ENCODE measurements around the gene NFX1. TPM values are rescaled to one million over a fixed set of nuclear protein-coding genes. Genes with fewer than 3 reads are reported as not detected.
"Not testable (repeated sequence)": the region's sequence is repeated elsewhere in the genome, so short reads cannot be mapped to it uniquely, and the experiment has no call there.

Gene NFX1
- total RNA-seq, 1 experiment from 2014 or later, result 40.0 TPM

GRCh38 chr9:33354651-33355211 is 64.4 kb downstream of the NFX1 start:
- Histone ChIP-seq H3K36me3 (ENCODE audit: insufficient read depth, low read length, poor library complexity, severe bottlenecking) (peaks cover 4% of the 10 kb centered on the region), H3K9me3 (ENCODE audit: low read depth, low read length, poor library complexity, severe bottlenecking) (no peaks in the 10 kb centered on the region), H3K27ac (ENCODE audit: low read depth, low read length, poor library complexity, severe bottlenecking) (no peak overlapping the region), H3K27me3 (replicated peaks; ENCODE audit: insufficient read depth, low read depth, low read length, poor library complexity) (no peaks in the 10 kb centered on the region), H3K4me3 (ENCODE audit: low read depth, low read length, poor library complexity, severe bottlenecking) (no peak overlapping the region), H3K4me1 (ENCODE audit: insufficient read depth, low read length, poor library complexity, severe bottlenecking) (no peaks in the 10 kb centered on the region)
- no peak for TF ChIP-seq CTCF (conservative IDR thresholded peaks at IDR 0.05; ENCODE audit: low read depth, low read length)
- TF ChIP-seq EZH2 (IDR thresholded peaks at IDR 0.05; ENCODE audit: borderline replicate concordance, low read depth, low read length, poor library complexity, severe bottlenecking), result no peak
- intact Hi-C loops (cut with micrococcal nuclease; ENCODE audit: unreplicated experiment), result no loop called here
- no TSS peak for BruUV-seq (replicated peaks)
- CTCF ChIA-PET, result no interaction called here
- POLR2A ChIA-PET (ENCODE audit: low non-redundant PET), result no interaction called here
- no peak for DNase-seq (ENCODE audit: low spot score)

GRCh38 chr9:33355933-33356332 is 65.6 kb downstream of the NFX1 start:
- H3K4me1 ChIP-seq (ENCODE audit: insufficient read depth, low read length, poor library complexity, severe bottlenecking), result no peaks in the 10 kb centered on the region
- H3K27me3 ChIP-seq (replicated peaks; ENCODE audit: insufficient read depth, low read depth, low read length, poor library complexity), result no peaks in the 10 kb centered on the region
- no peak for DNase-seq (ENCODE audit: low spot score)
- no peak overlapping the region for H3K27ac ChIP-seq (ENCODE audit: low read depth, low read length, poor library complexity, severe bottlenecking)
- H3K9me3 ChIP-seq (ENCODE audit: low read depth, low read length, poor library complexity, severe bottlenecking), result no peaks in the 10 kb centered on the region
- TF ChIP-seq CTCF (conservative IDR thresholded peaks at IDR 0.05; ENCODE audit: low read depth, low read length) (no peak), EZH2 (IDR thresholded peaks at IDR 0.05; ENCODE audit: borderline replicate concordance, low read depth, low read length, poor library complexity, severe bottlenecking) (no peak)
- intact Hi-C loops (cut with micrococcal nuclease; ENCODE audit: unreplicated experiment), result no loop called here
- ChIA-PET POLR2A (ENCODE audit: low non-redundant PET) (no interaction called here), CTCF (no interaction called here)
- no peak overlapping the region for H3K4me3 ChIP-seq (ENCODE audit: low read depth, low read length, poor library complexity, severe bottlenecking)
- BruUV-seq (replicated peaks), result no TSS peak
- peaks cover 4% of the 10 kb centered on the region for H3K36me3 ChIP-seq (ENCODE audit: insufficient read depth, low read length, poor library complexity, severe bottlenecking)

GRCh38 chr9:33358641-33359040 is 68.3 kb downstream of the NFX1 start:
- H3K36me3 ChIP-seq (ENCODE audit: insufficient read depth, low read length, poor library complexity, severe bottlenecking); intact Hi-C loops (cut with micrococcal nuclease; ENCODE audit: unreplicated experiment); H3K4me3 ChIP-seq (ENCODE audit: low read depth, low read length, poor library complexity, severe bottlenecking); H3K27me3 ChIP-seq (replicated peaks; ENCODE audit: insufficient read depth, low read depth, low read length, poor library complexity); BruUV-seq (replicated peaks); DNase-seq (ENCODE audit: low spot score); H3K27ac ChIP-seq (ENCODE audit: low read depth, low read length, poor library complexity, severe bottlenecking); H3K4me1 ChIP-seq (ENCODE audit: insufficient read depth, low read length, poor library complexity, severe bottlenecking); CTCF ChIA-PET; H3K9me3 ChIP-seq (ENCODE audit: low read depth, low read length, poor library complexity, severe bottlenecking): not testable (repeated sequence)
- POLR2A ChIA-PET (ENCODE audit: low non-redundant PET), result interaction anchor here (0.7 kb wide), 1 partner anchor 73 kb away, joined by 4 read pairs; no protein-coding TSS in a partner anchor

GRCh38 chr9:33364127-33364526 is 73.8 kb downstream of the NFX1 start:
- DNase-seq (ENCODE audit: low spot score), result no peak
- Histone ChIP-seq H3K27ac (ENCODE audit: low read depth, low read length, poor library complexity, severe bottlenecking) (no peak overlapping the region), H3K4me1 (ENCODE audit: insufficient read depth, low read length, poor library complexity, severe bottlenecking) (no peaks in the 10 kb centered on the region), H3K9me3 (ENCODE audit: low read depth, low read length, poor library complexity, severe bottlenecking) (no peaks in the 10 kb centered on the region), H3K36me3 (ENCODE audit: insufficient read depth, low read length, poor library complexity, severe bottlenecking) (peaks cover 15% of the 10 kb centered on the region), H3K27me3 (replicated peaks; ENCODE audit: insufficient read depth, low read depth, low read length, poor library complexity) (no peaks in the 10 kb centered on the region), H3K4me3 (ENCODE audit: low read depth, low read length, poor library complexity, severe bottlenecking) (no peak overlapping the region)
- BruUV-seq (replicated peaks), result no TSS peak
- intact Hi-C loops (cut with micrococcal nuclease; ENCODE audit: unreplicated experiment), result no loop called here
- ChIA-PET CTCF (no interaction called here), POLR2A (ENCODE audit: low non-redundant PET) (no interaction called here)
- TF ChIP-seq CTCF (conservative IDR thresholded peaks at IDR 0.05; ENCODE audit: low read depth, low read length) (no peak), EZH2 (IDR thresholded peaks at IDR 0.05; ENCODE audit: borderline replicate concordance, low read depth, low read length, poor library complexity, severe bottlenecking) (no peak)

- CTCF ChIA-PET; H3K27me3 ChIP-seq (replicated peaks; ENCODE audit: insufficient read depth, low read depth, low read length, poor library complexity); intact Hi-C loops (cut with micrococcal nuclease; ENCODE audit: unreplicated experiment); H3K4me3 ChIP-seq (ENCODE audit: low read depth, low read length, poor library complexity, severe bottlenecking); H3K4me1 ChIP-seq (ENCODE audit: insufficient read depth, low read length, poor library complexity, severe bottlenecking); POLR2A ChIA-PET (ENCODE audit: low non-redundant PET); DNase-seq (ENCODE audit: low spot score); BruUV-seq (replicated peaks); H3K9me3 ChIP-seq (ENCODE audit: low read depth, low read length, poor library complexity, severe bottlenecking); H3K27ac ChIP-seq (ENCODE audit: low read depth, low read length, poor library complexity, severe bottlenecking): not testable (repeated sequence)
- peaks cover 22% of the 10 kb centered on the region for H3K36me3 ChIP-seq (ENCODE audit: insufficient read depth, low read length, poor library complexity, severe bottlenecking)
These were observed 74.5 kb downstream of the NFX1 start for GRCh38 chr9:33364814-33365213.
